Suprapubic skin (tissue), 4 donors: ENCODE measurements around the gene FSTL4. TPM values are rescaled to one million over a fixed set of nuclear protein-coding genes. Genes with fewer than 3 reads are reported as not detected.

Experiments used
- DNase-seq, 2 donors: peaks; one replicate each; pipeline ENCODE4 v3.0.0-alpha.2; 2019; ENCODE audit warnings: low spot score in 2 of 2
- H3K27ac ChIP-seq: fragments of 200-600 bp; sonication (generic); one replicate; pipeline ENCODE4 v1.5.1; 2019
- H3K27me3 ChIP-seq: fragments of 200-600 bp; sonication (generic); one replicate; pipeline ENCODE4 v1.5.1; 2019
- H3K36me3 ChIP-seq: fragments of 200-600 bp; sonication (generic); one replicate; pipeline ENCODE4 v1.5.1; 2019
- H3K4me1 ChIP-seq: fragments of 200-600 bp; sonication (generic); one replicate; pipeline ENCODE4 v1.5.1; 2019
- H3K4me3 ChIP-seq: fragments of 200-600 bp; sonication (generic); one replicate; pipeline ENCODE4 v1.5.1; 2019; ENCODE audit warnings: mild to moderate bottlenecking
- H3K9me3 ChIP-seq: fragments of 200-600 bp; sonication (generic); one replicate; pipeline ENCODE4 v1.5.1; 2019
- CTCF ChIP-seq, 2 donors: fragments of 200-600 bp in 1 of 2; fragments of 450-650 bp in 1 of 2; sonication (generic) in 1 of 2; IDR thresholded peaks; one replicate each; pipeline ENCODE4 v1.5.1; 2016 to 2019; ENCODE audit warnings: antibody characterized with exemption in 2 of 2, mild to moderate bottlenecking in 1 of 2, moderate library complexity in 1 of 2
- EP300 ChIP-seq: sonication (generic); formaldehyde crosslinking; IDR thresholded peaks from one replicate; pipeline ENCODE4 v1.6.1; 2017; ENCODE audit warnings: antibody characterized with exemption
- POLR2A ChIP-seq, 2 donors: fragments of 450-650 bp; IDR thresholded peaks; one replicate each; pipeline ENCODE4 v1.6.1; 2017; ENCODE audit warnings: antibody characterized with exemption in 2 of 2, mild to moderate bottlenecking in 2 of 2, moderate library complexity in 2 of 2
- POLR2AphosphoS5 ChIP-seq, 3 donors: sonication (generic); formaldehyde crosslinking; IDR thresholded peaks; one replicate each; pipeline ENCODE4 v1.6.1; 2017; ENCODE audit warnings: antibody characterized with exemption in 3 of 3
- WGBS: methylation state at CpG from one replicate; pipeline ENCODE4 v1.1.5; 2018; 5-methylcytosine and 5-hydroxymethylcytosine counted together
- total RNA-seq, 4 donors: library from RNA; depleted of rRNA; stranded (reverse); fragments of >200 nt; gene quantifications; one replicate each; pipeline ENCODE4 v1.1.0, GENCODE V29; 2016

Gene FSTL4
- total RNA-seq, 4 donors from 2014 or later, result 2.3 to 6.4 (median 5.8) TPM

DNA sequence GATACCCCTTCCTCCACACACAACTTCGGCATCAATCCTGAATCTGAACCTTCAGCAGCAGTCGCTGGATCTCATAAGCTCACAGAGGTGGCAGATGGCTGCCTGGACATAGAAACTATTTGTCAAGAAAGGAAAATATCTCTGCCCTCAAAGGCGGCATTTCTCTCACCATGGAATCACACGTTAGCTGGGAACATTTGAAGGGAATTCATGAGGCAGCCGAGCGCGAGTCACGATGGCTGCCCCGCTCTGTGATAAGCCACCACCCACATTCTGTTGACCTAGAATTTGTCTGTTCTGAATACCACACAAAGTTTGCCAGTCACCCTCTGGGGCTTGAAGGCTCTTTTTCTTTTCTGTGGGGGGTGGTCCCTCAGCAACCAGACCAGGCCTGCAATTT, 157.9 kb downstream of the FSTL4 start:
- TF ChIP-seq POLR2AphosphoS5 (IDR thresholded peaks at IDR 0.05) (no peak), CTCF (IDR thresholded peaks at IDR 0.05) (no peak), POLR2A (IDR thresholded peaks at IDR 0.05) (no peak), EP300 (no peak)
- Histone ChIP-seq H3K27ac (no peak overlapping the region), H3K4me1 (peaks cover 34% of the 10 kb centered on the region), H3K36me3 (no peaks in the 10 kb centered on the region), H3K4me3 (no peak overlapping the region), H3K9me3 (no peaks in the 10 kb centered on the region), H3K27me3 (no peaks in the 10 kb centered on the region)
- no peak for DNase-seq
- WGBS, result 76% methylated on average over 2 of the region's 9 CpGs

GRCh38 chr5:133453831-133454230, 158.5 kb downstream of the FSTL4 start:
- no peaks in the 10 kb centered on the region for H3K36me3 ChIP-seq
- no peaks in the 10 kb centered on the region for H3K27me3 ChIP-seq
- no peak for DNase-seq
- no peaks in the 10 kb centered on the region for H3K9me3 ChIP-seq
- H3K27ac ChIP-seq, result no peak overlapping the region
- H3K4me3 ChIP-seq, result no peak overlapping the region
- 52% methylated on average over 2 of the region's 2 CpGs for WGBS
- TF ChIP-seq POLR2AphosphoS5 (IDR thresholded peaks at IDR 0.05) (no peak), CTCF (IDR thresholded peaks at IDR 0.05) (no peak), POLR2A (IDR thresholded peaks at IDR 0.05) (no peak), EP300 (no peak)
- H3K4me1 ChIP-seq, result peaks cover 34% of the 10 kb centered on the region

GRCh38 chr5:133453084-133453780, 159.1 kb downstream of the FSTL4 start:
- H3K27ac ChIP-seq, result no peak overlapping the region
- no peaks in the 10 kb centered on the region for H3K36me3 ChIP-seq
- H3K4me1 ChIP-seq, result peaks cover 34% of the 10 kb centered on the region
- 94% methylated on average over 4 of the region's 4 CpGs for WGBS
- H3K9me3 ChIP-seq, result no peaks in the 10 kb centered on the region
- no peak for DNase-seq
- no peaks in the 10 kb centered on the region for H3K27me3 ChIP-seq
- TF ChIP-seq POLR2A (IDR thresholded peaks at IDR 0.05) (no peak), POLR2AphosphoS5 (IDR thresholded peaks at IDR 0.05) (no peak), EP300 (no peak), CTCF (IDR thresholded peaks at IDR 0.05) (no peak)
- H3K4me3 ChIP-seq, result no peak overlapping the region

DNA sequence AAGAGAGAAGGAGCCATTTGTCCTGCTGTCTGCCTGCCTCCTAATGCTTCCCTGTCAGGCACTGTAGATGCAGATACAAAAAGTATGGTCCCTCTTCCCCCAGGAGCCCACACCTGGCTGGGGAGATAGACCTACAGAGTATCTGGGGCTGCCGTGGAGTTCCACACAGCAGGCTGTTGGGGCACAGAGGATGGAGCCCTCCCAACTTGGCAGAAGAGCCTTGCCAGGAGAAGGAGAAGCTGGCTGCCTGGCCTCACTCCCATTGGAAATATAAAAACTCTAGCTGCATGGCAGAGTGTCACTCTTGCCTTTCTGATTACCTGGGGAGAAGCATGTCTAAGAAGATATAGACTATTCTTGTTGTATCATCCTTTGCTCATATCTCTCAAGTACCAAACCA, 160.4 kb downstream of the FSTL4 start:
- Histone ChIP-seq H3K9me3 (no peaks in the 10 kb centered on the region), H3K4me3 (no peak overlapping the region), H3K4me1 (peaks cover 23% of the 10 kb centered on the region), H3K36me3 (no peaks in the 10 kb centered on the region), H3K27ac (no peak overlapping the region), H3K27me3 (no peaks in the 10 kb centered on the region)
- DNase-seq, result no peak
- 45% methylated on average over 1 of the region's 1 CpG for WGBS
- TF ChIP-seq EP300 (no peak), CTCF (IDR thresholded peaks at IDR 0.05) (no peak)

DNA sequence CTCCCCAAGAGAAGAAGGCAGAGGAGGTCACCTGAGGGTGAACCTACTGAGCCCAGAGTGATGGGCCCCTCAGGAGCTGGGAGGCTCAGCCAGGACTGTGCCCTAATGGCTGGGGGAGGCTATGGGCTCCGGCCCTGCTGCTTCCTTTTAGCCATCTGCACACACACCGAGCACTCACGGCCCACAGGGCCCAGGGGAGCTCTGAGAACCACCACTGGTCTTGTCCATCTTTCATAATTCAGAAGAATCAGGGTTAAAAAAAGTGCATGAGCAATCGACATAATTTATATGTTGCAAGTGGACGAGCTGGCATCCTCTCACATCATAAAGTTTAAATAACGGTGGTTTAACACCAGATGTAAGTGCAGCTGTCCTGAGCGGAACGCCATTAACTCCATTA, 162.1 kb downstream of the FSTL4 start:
- no peak for DNase-seq
- no peak for TF ChIP-seq EP300
- TF ChIP-seq POLR2A (IDR thresholded peaks at IDR 0.05), result no peak
- no peak for TF ChIP-seq POLR2AphosphoS5 (IDR thresholded peaks at IDR 0.05)
- TF ChIP-seq CTCF (IDR thresholded peaks at IDR 0.05), result no peak
- H3K27ac ChIP-seq, result no peak overlapping the region
- WGBS, result 80% methylated on average over 8 of the region's 8 CpGs
- no peaks in the 10 kb centered on the region for H3K27me3 ChIP-seq
- no peak overlapping the region for H3K4me3 ChIP-seq
- H3K36me3 ChIP-seq, result no peaks in the 10 kb centered on the region
- H3K4me1 ChIP-seq, result peaks cover 8% of the 10 kb centered on the region
- H3K9me3 ChIP-seq, result no peaks in the 10 kb centered on the region
